Measurements from ENCODE around the gene ERC1.

Gene ERC1

GRCh38 chr12:949453-950191, 41.4 kb upstream of the ERC1 start, which contains the start of gene RAD52:
Gene RAD52, minus strand, starts transcription at chr12:949694. Its CDS starts 16,636 bp downstream, at chr12:933058.
- peaks cover 29% of the 10 kb centered on the region for H3K79me2 ChIP-seq (ENCODE audit: low read length)
- H3K27me3 ChIP-seq (replicated peaks; ENCODE audit: insufficient read depth, low read length), result no peaks in the 10 kb centered on the region
- DNase-seq, result peak; percentile 98
- H3K4me3 ChIP-seq (ENCODE audit: low read length), result peak within 1 kb of the TSS; percentile 92
- H3K9me3 ChIP-seq (replicated peaks; ENCODE audit: insufficient read depth, low read length), result no peaks in the 10 kb centered on the region
- TF ChIP-seq EZH2phosphoT487 (IDR thresholded peaks at IDR 0.05; ENCODE audit: low read length) (no peak), EZH2 (optimal IDR thresholded peaks at IDR 0.05; ENCODE audit: low read depth, low read length) (no peak), CTCF (IDR thresholded peaks at IDR 0.05; ENCODE audit: low read length) (peak; percentile 94)
- peaks cover 11% of the 10 kb centered on the region for H3F3A ChIP-seq (ENCODE audit: insufficient read depth, low read length)
- H3K4me2 ChIP-seq (ENCODE audit: low read depth, low read length), result peak within 1 kb of the TSS; percentile 72
- peak within 1 kb of the TSS; percentile 82 for H3K27ac ChIP-seq (ENCODE audit: low read length)
- H2AFZ ChIP-seq (ENCODE audit: low read length), result peak within 1 kb of the TSS; percentile 94
- H3K36me3 ChIP-seq (replicated peaks; ENCODE audit: insufficient read depth, low read length), result no peaks in the 10 kb centered on the region
- peak within 1 kb of the TSS; percentile 83 for H3K9ac ChIP-seq (ENCODE audit: low read length)
- H4K20me1 ChIP-seq (ENCODE audit: insufficient read depth, low read length), result no peaks in the 10 kb centered on the region
- H3K4me1 ChIP-seq (ENCODE audit: low read length), result no peaks in the 10 kb centered on the region
- H3K9me2 ChIP-seq (replicated peaks; ENCODE audit: insufficient read depth, low read length), result no peaks in the 10 kb centered on the region

- DNase-seq, result no peak
- H3K27me3 ChIP-seq (replicated peaks; ENCODE audit: insufficient read depth, low read length), result no peaks in the 10 kb centered on the region
- H3K36me3 ChIP-seq (replicated peaks; ENCODE audit: insufficient read depth, low read length), result no peaks in the 10 kb centered on the region
Observed at GRCh38 chr12:951176-951575, 39.8 kb upstream of the ERC1 start.

GRCh38 chr12:953776-954175, 37.2 kb upstream of the ERC1 start:
- Histone ChIP-seq H3K27me3 (replicated peaks; ENCODE audit: insufficient read depth, low read length) (no peaks in the 10 kb centered on the region), H2AFZ (ENCODE audit: low read length) (no peak overlapping the region), H3K36me3 (replicated peaks; ENCODE audit: insufficient read depth, low read length) (no peaks in the 10 kb centered on the region), H4K20me1 (ENCODE audit: insufficient read depth, low read length) (no peaks in the 10 kb centered on the region), H3K79me2 (ENCODE audit: low read length) (peaks cover 2% of the 10 kb centered on the region), H3K9ac (ENCODE audit: low read length) (no peak overlapping the region), H3K9me2 (replicated peaks; ENCODE audit: insufficient read depth, low read length) (no peaks in the 10 kb centered on the region), H3K27ac (ENCODE audit: low read length) (no peak overlapping the region), H3K9me3 (replicated peaks; ENCODE audit: insufficient read depth, low read length) (no peaks in the 10 kb centered on the region), H3K4me1 (ENCODE audit: low read length) (no peaks in the 10 kb centered on the region), H3K4me3 (ENCODE audit: low read length) (no peak overlapping the region), H3K4me2 (ENCODE audit: low read depth, low read length) (no peak overlapping the region), H3F3A (ENCODE audit: insufficient read depth, low read length) (peaks cover 7% of the 10 kb centered on the region)
- TF ChIP-seq CTCF (IDR thresholded peaks at IDR 0.05; ENCODE audit: low read length) (no peak), EZH2 (optimal IDR thresholded peaks at IDR 0.05; ENCODE audit: low read depth, low read length) (no peak), EZH2phosphoT487 (IDR thresholded peaks at IDR 0.05; ENCODE audit: low read length) (no peak)
- DNase-seq, result no peak

More at GRCh38 chr12:951176-951575, 39.8 kb upstream of the ERC1 start:
- no peaks in the 10 kb centered on the region for H3K4me1 ChIP-seq (ENCODE audit: low read length)
- no peak for TF ChIP-seq EZH2 (optimal IDR thresholded peaks at IDR 0.05; ENCODE audit: low read depth, low read length)
- no peak for TF ChIP-seq EZH2phosphoT487 (IDR thresholded peaks at IDR 0.05; ENCODE audit: low read length)
- TF ChIP-seq CTCF (IDR thresholded peaks at IDR 0.05; ENCODE audit: low read length), result no peak
- H3K79me2 ChIP-seq (ENCODE audit: low read length), result peaks cover 25% of the 10 kb centered on the region
- no peaks in the 10 kb centered on the region for H4K20me1 ChIP-seq (ENCODE audit: insufficient read depth, low read length)
- no peak overlapping the region for H3K4me2 ChIP-seq (ENCODE audit: low read depth, low read length)
- no peaks in the 10 kb centered on the region for H3K9me3 ChIP-seq (replicated peaks; ENCODE audit: insufficient read depth, low read length)
- no peak overlapping the region for H3K27ac ChIP-seq (ENCODE audit: low read length)
- H3K9me2 ChIP-seq (replicated peaks; ENCODE audit: insufficient read depth, low read length), result no peaks in the 10 kb centered on the region
- no peak overlapping the region for H3K4me3 ChIP-seq (ENCODE audit: low read length)
- no peak overlapping the region for H3K9ac ChIP-seq (ENCODE audit: low read length)
- peaks cover 11% of the 10 kb centered on the region for H3F3A ChIP-seq (ENCODE audit: insufficient read depth, low read length)
- H2AFZ ChIP-seq (ENCODE audit: low read length), result no peak overlapping the region

Measured in MM.1S (cell line).